NCI-H748 (cell line): Measurements from ENCODE around the gene GMPR2.

Experiments used
- DNase-seq: peaks from one replicate; lab custom pipeline; 2025; ENCODE audit not compliant: unreplicated experiment; lab: John Stamatoyannopoulos, UW

The GMPR2 gene

DNA sequence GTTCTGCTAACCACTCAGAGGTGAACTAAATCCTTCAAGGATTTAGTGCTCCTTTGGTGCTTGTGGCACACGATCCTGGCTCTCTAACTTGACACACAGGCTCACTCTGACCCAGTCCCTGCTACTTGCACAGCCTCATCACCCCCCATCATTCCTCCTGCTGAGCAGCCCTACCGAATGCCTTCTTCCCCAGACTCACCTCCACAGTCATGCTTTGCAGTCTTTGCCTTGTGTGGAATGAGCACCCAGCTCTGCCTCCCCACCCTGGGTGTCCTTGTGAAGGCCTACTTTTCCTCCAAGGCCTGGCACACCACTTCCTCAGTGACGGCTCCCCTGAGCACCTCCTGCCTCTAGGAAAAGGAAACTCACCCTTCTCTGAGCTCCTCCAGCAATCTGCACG is 17.6 kb downstream of the GMPR2 start:
- DNase-seq = no peak

DNA sequence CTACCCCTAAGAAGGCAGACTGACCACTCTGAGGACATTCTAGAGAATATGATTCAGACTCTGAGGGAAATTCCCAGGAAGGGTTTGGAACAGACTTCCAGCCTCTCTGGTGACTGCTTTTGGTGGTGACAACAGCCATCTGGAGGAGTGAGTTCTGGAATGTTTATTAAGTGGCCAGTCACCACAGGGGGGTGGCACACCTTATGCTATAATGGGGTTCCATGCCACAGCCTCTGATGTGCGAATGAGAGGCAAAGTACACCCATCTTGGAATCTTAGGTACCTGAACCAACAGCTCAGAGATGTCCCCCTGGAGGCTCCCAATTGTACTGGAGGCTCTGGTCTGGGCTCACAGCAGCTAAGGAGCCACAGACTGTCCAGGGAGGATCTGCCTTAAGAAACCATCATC is 19.2 kb downstream of the GMPR2 start:
- DNase-seq = no peak

DNA sequence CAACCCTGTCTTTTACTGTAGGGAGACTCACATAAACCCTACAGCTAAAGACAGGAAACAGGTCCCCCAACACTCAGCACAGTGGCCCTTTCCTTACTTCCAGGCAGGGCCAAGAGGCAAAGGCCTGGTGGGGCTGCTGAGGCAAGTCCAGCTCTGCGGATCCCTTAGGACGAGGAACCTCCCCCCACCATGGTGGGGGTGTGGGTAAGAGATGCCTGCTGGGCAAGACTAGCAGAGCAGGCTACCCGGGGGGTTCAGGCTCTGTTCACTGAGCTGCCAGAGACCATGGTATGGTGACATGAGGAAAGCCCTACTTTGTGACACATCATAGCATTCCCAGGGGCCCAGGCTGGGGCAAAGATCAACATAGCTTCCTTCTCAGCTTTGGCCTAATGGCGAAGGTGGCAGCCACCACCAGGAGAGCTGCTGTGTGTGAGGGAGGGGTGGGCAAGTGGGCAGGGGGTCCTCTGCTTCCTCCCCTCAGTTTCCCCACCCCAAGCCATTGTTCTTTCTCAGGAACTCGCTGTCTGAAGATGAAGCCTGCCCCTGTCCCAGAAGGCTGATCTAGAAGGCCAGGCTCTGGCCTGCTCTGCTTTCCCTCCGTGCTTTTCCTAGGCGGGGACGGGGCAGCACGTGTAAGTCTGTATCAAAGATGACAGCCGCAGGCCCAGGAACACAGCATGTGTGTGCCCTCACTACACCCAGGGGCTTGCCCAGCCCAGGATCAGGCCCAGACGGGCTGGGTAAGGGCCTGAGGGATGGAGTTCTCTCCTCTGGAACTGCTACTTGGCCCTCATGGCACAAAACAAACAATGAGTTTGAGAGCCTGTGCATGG is 19.8 kb downstream of the GMPR2 start:
- no peak for DNase-seq

DNA sequence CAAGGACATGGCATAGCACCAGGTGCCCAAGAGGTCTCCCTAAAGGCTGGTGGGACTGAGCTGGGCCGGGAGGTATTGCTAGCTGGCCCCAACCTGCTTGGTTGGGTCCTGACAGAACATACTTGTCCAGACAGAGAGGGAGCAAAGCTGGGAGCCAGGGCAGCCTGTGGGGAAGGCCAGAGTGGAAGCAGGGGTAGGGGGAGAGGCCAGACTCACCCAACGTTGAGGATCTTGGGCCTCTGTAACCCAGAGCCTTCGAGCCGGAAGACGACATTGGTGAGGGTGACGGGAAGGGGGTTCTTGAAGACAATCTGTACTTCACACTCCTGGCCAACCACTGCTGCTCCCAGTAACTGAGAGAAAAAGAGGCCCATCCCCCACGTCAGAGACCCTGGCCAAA is 21.2 kb downstream of the GMPR2 start:
- DNase-seq = no peak

DNA sequence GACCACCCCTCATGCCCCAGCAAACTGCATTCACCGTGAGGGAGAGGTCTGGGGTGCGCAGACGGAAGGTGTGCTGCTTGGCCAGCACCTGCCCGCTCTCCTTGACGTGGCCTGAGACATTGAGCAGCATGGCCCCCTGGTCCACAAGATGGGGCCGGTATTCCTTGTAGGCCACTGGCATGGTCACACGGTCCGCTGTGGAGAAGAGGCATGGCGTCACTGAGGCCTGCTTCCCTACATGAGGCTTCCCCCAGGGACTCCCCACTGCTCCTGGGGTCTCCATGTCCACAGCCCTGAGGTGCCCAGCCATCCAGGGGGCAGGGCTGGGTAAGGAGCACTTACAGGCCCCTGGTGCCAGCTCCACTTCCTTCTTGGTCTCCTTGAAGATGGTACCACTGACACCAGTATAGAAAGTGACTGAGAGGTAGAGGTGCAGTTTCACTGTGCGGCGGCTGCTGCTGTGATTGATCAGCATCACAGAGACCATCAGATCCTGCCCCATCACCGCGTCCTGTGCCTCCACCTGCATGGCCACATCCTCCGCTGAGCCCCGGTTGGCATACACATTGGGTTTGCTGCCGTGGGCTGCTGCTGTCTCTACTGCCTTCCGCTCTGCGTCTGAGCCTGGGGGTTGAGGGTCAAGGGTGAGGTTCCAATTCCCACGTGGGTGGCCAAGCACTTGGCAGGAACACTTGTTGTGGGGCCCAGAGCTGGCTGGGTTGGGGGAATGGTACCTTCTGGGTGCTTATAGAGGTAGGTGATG is 22.1 kb downstream of the GMPR2 start:
- DNase-seq = no peak

DNA sequence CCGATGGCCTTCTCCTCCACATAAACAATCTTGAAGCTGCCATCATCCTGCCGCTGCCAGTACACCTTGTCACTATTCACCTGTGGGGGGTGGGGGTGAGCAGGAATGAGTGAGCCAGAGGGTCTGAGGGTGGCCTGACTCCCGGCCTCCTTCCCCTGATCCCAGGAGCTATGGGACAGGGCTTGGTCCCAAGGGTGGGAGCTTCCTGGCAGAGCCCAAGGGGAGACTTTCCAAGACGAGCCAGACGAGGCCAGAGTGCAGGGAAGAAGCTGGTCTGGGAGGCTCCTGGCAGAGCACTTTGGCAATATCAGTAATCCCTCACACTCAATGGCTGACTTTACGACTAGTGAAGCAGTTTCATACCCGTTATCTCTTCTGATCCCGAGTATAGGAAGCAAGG is 22.7 kb downstream of the GMPR2 start:
- DNase-seq = no peak

DNA sequence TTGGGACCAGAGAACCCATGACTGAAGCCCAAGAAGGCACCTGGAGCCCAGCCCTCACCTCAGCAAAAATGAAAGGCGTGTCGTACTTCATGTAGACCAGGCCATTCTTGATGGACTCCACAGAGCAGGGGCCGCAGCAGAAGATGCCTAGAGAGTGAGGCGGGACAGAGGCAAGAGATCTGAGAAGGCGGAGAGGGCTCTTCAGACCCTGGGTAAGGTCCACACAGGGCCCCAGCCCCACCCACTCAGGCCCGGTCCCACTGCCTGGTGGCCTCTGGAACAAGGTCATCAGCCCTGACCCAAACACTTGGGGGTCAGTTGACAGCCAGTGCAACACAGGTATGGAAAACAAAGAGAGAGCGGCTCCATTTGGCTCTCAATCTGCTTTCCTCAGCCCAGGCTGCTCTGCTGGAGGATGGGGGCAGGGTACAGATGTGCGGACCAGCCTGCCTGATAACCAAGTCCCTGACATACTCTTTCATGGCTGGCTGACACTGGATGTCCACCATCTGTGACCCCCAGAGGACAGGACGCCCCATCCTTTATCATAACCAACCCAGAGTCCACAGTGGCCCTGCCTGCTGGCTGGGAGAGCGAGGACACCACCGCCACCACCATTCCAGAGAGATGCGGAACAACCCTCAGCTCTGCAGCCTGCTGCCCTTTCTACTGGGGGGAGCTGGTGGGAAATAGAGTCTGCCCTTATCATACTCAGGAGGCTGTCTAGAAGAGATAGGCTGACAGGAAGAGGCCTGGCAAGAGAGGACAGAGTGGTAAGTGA is 23.4 kb downstream of the GMPR2 start:
- no peak for DNase-seq

DNA sequence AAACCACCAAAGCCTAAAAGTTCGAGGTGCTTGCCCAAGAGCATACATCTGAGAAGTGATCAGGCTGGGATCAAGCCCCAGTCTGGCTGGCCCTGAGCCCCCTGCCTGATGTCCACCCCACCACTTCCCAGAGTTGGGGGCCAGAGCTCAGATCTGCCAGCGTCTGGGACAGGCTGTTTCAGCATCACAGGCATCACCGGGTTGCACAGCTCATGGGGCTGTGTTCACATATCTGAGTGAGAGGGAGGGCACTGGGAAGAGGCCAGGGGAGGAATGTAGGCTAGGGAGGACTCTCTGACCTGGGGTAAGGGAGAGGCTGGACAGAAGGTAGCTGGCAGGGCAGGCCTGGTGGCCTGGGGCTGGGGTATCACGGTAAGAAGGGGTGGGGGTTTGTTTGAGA is 24.2 kb downstream of the GMPR2 start:
- no peak for DNase-seq

DNA sequence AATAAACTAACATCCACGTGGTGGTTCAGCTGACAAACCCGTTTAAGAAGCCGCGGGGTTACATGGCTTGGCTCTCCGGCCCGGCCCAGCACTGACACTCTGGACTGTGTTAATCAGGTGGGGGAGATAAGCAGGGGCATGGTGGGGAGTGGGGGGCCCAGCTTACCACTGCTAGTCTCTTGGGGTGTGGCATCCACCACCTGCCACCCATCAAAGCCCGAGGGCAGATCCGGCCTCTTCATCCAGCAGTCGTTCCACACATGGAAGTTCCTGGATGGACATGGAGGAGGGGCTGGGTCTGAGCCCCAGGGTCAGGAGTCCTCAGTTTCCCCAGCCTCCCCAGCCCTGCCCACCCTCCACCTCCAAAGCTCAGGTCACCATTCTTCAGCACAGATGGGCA is 25.4 kb downstream of the GMPR2 start:
- DNase-seq = no peak

DNA sequence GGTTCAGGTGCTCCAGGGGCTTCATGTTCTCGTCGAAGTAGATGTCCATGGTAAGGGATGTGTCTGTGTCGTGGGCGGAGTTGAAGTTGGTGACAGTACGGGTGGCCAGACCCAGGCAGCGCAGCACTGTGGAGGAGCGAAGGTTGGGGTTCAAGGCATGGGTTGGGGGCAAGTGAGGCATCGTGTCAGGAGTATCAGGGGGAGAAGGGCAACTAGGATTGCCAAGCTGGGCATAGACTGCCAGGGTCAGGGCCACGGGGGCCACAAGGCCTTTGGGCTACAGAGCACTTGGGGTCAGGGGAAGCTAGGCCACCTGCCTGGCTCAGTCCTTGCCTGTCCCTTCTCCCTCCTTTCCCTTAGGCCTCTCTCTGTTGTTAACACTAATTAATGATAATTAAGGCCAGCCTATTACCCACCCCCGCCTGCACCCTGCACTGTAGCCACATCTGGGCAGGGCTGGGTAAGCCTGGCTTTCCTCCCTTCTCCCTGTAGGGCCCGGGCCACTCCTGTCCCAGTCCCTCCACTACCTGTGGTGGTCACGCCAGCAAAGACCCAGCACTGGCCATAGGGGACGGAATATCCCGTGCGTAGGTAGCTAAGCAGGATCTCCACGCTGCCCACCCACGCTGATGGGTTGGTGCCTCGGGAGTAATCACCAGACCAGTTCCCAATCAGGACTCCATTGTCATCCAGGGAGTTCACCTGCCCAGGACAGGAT is 26.0 kb downstream of the GMPR2 start:
- no peak for DNase-seq

DNA sequence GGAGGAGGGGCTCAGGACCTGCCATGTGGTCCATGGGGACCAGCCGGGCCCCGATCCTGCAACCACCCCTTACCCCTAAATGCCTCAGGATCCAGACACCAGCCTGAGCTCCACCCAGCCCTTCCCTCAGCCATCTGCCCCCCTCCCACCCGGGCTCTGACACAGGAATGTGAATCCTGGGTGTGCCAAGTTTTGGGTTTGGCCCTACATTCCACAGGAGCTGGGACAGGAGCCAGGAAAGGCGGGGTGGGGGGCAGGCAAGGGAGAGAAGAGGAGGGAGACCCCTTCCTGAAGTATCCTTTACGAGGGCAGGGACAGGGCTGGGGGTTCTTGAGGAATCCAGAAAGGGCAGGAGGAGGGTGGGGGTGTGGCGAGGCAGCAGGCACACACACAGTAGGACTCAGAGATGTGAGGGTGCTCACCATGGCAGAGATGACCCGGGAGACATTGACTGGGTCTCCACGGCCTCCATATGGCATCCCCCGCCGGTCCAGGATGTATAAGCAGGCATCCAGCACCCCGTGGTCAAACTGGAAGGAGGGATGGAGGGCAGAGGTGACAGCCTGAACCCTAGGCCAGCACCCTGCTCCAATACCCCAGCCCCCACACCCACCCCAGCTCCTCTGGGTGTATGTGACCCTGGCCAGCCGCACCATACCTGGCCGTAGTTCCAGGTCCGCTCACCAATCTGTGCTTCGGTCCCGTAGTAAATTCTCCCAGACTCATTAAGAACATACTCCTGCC is 26.7 kb downstream of the GMPR2 start:
- DNase-seq = no peak

DNA sequence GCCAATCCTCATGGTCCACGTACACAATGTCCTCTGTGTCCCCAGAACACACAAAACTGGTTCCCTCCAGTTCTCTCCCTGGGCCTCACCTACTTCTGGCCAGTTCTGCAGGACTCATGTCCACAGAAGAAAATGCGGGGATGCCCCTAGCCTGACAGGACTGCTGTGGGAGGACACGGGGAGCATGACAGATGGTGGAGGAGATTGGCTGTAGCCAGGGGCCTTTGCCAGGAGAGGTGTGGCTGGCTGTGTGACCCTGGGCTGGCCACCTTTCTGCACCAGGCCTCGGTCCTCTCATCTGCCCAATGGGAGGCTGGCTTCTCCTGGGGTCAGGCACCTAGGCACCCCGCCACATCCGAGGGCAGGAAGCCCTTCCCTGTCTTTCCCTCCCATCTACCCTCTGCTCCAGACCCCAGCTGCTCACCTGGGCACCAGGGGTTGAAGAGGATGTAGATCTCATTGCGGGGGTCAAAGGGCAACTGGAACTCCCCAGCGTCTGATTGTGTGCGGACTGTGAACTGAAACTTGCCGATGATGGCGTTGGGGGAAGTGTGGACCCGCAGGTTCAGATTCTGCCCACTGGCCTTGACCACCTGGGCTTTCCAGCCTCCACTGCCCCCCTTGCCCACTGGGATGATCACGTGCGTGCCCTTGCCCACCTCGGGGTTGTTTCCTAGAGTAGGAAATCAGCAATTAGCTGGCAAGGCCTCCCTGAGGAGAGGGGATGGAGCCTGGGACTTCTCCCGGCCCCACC is 27.5 kb downstream of the GMPR2 start:
- DNase-seq = no peak

DNA sequence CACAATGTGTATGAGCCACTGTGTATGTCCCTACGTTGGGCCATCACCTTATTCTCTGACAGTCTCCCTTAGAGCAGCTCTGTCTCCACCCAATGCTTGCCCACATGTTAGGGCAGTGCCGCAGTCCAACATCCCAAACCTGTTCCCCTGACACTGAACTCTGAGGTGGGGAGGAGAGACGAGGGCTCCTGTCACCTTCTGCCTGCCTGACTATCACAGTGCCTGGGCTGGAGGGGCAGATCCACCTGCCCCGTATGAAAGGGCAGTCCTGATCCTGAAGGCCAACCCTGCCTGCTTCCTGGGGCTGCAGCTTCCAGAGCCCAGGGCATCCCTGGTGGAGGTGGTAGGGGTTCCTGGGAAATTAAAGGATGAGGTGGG is 28.0 kb downstream of the GMPR2 start:
- DNase-seq = no peak

DNA sequence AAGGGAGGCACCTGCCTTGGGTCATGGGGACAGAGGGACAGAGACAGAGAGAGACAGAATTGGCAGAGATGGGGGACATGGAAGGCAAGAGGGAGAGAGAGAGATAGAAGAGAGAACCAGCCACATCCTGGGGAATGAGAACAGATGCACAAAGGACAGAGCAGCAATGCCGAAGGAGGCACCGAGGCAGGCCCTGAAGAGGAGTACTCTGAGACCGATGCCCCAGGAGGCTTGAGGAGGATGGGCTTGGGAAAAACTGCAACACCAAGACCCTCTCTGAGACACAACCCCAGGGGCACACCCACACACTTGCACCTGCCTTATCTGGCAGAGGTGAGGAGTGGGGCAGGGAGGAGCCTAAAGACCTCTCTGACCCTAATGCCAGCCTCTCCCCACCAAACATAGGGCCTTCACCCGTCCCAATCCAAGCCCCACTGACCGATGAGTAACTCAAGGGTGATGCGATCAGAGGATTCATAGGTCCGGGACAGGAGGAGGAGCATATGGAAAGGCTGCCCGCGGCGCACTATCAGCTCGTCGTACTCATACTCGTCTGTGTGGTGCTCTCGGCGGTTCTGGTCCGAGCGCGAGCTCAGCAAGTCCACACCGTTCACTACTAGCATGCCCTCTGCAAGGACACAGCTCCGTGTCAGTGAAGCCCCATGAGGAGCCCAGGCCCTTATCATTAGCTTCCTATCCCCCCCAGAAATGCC is 28.7 kb downstream of the GMPR2 start:
- DNase-seq = no peak

DNA sequence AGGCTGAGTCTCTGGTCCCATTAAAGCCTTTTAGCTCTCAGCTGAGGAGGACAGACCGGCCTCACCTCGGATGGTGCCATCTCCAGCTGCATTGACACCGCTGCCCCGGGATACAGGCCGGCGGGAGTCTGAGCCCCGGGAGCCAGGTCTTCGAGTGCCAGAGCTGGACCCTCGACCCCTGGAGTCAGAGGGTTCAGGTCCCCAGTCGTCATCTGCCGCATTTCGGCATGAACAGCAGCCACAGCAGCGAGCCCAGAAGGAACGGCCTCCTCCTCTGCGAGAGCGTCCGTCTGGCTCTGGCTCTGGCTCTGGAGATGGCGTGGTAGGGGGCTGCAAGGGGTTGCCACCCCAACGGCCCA is 29.2 kb downstream of the GMPR2 start:
- DNase-seq = no peak

DNA sequence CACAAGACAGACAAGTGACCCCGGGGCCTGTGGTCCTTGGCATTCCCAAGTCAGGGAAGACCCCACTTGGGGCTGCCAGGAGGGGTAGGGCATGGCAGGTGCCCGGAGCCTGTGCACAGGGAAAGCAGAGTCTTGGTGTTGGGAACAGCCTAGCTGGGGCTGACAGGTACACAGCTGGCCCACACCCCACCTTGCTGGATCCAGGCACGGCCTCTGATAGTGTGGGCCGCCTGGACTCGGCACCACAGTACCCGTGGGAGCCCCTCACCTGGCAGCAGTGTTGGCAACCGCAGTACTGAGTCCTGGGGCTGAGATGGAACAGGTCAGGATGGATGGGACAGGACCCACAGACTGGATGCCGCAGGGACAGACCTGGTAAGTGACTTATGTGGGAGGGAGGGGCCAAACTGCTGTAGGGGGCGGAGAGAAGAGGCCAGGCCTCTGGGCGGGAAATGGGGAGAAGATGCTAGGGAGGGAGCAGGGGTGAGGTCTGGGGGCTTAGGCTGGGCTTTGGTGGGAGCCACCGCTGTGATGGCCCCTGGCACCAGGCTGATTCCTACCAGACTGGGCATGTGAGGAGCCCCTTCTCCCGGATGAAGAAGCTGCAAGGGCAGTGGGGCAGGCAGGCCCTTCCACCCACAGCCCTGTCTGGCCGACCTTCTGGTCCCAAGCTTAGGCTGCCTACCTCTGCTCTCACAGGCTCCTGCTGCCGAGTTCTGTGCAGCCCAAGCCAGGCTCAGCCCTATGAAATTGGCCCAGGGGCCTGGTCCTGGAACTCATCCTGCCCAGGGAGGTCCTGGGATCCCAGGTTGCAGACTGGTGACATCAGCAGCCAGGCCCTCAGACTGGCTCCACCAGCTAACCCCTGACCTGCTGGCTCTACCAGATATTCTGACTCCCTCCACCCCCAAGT is 30.3 kb downstream of the GMPR2 start, which contains the start of gene TGM1:
Gene TGM1 (minus strand): TSS at position 357 of the 913 bp plus-strand sequence. CDS start 825 bp downstream, outside the sequence.
- DNase-seq = no peak

DNA sequence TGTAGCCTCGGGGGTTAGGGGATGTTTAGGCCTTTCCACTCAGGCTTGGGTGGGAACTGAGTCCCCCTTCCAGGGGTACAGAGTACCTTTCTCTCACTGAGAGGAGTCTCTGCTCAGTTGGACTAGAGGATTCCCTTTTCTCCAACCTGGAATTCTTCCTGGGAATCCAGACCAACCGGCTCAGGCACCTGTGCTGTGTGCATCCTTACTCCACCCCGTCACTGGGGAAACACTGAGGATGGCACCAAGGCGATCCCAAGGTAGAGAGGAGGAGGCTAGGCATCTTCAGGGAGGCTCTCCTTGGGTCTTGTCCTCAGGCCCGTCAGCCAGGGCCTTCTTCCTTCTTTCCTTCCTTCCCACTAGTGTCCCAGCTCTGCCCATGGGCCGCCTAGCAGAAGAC is 31.1 kb downstream of the GMPR2 start:
- DNase-seq = no peak

DNA sequence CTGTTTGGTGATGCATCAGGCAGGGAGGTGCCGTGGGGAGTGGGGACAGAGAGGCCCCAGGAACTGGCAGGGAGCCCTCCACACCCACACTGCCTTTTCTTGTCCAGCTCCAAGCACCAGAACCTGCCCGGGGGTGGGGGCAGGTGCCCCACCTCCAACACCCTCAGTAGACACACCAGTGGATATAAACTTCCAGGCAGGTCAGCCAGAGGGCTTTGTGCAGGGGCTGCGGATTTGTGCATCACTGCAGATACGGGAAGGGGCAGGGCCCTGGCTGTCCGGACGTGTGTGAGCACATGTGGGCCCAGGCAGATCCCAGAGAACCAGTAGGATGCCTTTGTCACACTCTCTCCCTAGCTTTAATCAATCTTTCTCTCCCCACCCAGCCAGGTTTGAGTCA is 31.6 kb downstream of the GMPR2 start:
- DNase-seq = no peak
